Stimulated activated CD8-positive, alpha-beta memory T cell treated with anti-CD3 and anti-CD28 coated beads, Interleukin-4, amount 100 ng/mL, for 1 hour (primary cell): ENCODE measurements around the gene TNFAIP1.

Source experiments
- DNase-seq, 2 donors: peaks; one replicate each; pipeline ENCODE4 v3.0.0-alpha.2; 2020; ENCODE audit warnings: low read depth in 2 of 2, low spot score in 1 of 2

TNFAIP1 gene

DNA sequence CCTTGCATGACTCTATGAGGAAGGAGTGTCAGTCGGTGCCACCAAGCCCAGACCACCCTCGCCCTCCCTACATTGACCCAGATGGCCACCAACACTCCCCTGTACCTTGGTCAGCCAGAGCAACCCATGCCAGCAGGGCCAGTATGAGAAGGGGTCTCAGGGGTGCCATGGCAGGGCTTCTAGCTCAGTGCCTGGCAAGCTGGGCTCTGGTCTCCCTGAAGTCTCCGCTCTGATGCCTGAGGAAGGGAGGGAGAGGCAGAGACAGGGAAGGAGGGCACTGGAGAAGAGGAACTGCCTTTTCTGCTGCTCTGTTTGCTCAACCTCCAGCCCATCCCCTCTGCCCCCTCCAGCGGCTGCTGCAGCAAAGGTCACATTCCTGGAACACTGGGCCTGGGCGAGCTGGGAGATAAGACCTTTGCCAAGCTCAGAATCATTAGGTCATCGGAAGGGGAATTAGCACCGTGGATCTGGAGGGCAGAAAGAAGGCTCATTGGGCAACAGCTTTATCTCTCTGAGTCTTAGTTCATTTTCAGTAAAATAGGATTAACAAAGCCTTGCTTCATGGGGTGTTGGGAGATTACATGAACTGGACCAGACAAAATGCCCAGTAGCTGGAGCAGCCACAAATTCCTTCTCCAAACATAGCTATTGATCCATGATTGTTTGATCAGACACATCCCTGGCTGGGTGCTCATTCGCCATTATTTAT is 34.6 kb downstream of the TNFAIP1 start, which contains the start of gene VTN:
Gene VTN (minus strand): TSS at position 273 of the 709 bp plus-strand sequence. CDS start 104 bp downstream, at position 169.
- DNase-seq = no peak

DNA sequence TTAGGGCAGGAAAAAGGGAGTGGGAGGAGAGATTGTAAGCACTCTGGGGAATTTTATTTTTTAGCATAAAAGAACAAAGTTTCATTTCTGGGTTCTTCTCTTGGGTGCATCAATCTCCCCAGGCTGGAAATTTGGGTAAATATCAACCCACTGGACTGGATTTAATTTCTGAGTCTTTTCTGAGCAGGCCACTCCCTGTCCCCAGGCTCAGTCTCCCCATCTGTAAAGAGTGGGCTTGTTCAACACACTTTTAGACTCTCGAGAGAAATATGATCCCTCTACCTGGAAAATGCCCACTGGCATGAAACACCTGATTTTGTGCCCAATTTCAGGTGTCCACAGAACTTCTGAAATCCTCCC is 35.2 kb downstream of the TNFAIP1 start:
- no peak for DNase-seq

DNA sequence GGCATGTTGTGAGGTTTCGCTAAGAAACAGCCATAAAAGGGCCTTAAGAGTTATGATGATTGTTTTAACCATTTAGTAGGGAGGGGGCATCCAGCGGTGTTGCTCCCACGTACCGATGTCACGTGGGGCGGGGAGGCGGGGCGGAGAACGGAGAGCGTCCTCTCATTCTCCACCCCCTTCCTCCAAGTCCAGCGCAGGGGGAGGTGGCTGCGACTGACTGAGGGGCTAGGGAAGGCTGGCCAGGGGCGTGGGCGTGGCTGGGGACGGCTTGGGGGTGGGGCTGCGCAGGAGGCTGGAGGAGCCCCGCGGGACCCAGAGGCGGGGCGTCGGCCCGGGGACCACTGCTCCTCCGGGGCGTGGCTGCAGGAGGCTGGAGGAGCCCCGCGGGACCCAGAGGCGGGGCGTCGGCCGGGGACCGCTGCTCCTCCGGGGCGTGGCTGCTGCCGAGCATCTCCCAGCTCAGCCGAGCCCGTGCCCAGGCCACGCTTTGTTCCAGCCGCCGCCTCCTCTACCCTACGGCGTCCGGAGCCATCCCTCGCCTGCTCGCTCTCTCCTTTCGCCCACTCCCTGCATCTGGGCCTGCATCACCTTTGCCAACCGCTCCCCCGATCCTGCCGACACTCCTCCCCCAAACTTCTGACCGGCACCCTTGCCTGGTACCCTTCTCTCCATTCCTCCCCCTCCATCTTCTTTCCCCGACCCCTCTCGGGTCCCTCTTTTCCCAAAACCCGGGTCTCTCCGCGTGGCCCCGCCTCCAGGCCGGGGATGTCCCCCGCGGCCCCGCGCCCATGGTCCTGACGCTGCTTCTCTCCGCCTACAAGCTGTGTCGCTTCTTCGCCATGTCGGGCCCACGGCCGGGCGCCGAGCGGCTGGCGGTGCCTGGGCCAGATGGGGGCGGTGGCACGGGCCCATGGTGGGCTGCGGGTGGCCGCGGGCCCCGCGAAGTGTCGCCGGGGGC is 36.0 kb downstream of the TNFAIP1 start, which contains the start of gene SARM1:
Gene SARM1 (plus strand): TSS at position 450 of the 958 bp plus-strand sequence. CDS start 339 bp downstream, at position 789.
- peak; percentile 60 for DNase-seq

DNA sequence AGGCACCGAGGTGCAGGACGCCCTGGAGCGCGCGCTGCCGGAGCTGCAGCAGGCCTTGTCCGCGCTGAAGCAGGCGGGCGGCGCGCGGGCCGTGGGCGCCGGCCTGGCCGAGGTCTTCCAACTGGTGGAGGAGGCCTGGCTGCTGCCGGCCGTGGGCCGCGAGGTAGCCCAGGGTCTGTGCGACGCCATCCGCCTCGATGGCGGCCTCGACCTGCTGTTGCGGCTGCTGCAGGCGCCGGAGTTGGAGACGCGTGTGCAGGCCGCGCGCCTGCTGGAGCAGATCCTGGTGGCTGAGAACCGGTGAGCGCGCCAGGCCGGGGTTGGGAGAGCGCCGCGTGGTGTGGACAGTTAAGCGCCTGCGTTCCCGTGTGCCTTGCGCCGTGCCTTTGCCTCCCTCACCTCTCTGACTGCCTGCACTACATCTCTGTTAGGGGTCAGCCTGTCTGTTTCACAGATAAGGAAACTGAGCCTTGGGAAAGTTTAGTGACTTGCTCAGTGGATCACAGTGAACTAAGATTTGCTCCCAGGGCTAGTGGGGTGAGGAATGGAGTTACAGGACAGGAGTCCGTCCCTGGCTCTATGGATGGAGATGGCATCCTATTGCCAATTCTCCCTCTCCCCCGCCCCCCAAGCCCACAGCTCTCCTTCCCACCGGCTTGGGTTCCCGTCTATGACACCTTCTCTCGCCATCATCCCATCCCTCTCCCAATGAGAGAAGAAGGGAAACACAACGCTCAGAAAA is 36.8 kb downstream of the TNFAIP1 start:
- no peak for DNase-seq

DNA sequence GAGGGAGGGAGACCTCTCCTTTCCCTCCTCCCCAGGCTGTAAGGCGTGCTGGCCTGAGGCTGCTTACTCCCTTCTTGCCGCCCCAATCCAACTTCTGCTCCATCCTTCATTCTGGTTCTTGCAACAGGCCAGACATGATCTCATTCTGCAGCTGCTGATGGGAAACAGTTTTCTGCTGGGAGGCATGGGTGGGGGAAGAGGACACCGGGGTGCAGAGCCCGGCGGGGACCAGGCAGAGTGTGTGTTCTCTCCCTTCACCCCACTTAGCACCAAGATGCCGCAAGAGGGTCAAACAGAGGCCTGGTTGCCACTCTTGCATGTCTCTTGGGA is 37.3 kb downstream of the TNFAIP1 start:
- DNase-seq = no peak

DNA sequence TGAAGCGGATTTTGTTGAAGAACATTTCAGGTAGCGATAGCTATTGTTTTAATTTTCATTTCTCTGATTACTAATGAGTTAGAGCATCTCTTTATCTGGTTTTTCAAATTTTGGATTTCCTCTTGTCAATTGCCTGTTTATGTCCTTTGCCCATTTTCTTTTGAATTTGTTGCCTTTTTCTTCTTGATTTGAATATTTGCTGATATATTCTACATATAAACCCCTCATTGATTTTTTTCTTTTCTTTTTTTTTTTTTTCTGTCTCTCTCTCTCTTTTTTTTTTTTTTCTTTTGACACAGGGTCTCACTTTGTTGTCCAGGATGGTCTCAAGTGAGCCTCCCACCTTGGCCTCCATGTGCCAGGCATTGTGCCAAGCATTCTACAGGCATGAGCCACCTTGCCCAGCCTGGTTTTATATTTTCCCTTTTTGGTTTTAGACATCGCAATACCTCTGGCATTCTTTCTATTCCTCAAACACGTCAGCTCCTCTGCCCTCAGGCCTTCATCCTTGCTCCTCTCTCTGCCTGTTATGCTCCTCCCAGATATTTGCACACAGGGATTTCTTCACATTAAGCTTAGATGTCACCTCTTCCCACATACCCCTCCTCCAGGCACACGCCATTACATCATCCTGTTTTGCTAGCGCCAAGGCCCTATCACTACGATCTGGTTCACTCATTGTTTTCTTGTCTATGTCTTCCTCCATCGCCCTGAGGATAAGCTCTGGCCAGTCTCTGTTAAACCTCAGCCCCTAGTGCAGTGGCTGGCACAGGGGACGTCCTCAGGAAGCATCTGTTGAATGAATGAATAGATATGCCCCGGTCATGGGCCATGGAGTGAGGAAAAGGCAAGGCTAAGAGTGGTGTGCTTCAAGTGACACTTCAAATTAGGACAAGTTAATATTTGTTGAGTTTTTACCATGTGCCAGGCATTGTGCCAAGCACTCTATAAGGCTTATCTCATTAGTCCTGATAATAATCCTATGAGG is 44.5 kb downstream of the TNFAIP1 start:
- DNase-seq = no peak

DNA sequence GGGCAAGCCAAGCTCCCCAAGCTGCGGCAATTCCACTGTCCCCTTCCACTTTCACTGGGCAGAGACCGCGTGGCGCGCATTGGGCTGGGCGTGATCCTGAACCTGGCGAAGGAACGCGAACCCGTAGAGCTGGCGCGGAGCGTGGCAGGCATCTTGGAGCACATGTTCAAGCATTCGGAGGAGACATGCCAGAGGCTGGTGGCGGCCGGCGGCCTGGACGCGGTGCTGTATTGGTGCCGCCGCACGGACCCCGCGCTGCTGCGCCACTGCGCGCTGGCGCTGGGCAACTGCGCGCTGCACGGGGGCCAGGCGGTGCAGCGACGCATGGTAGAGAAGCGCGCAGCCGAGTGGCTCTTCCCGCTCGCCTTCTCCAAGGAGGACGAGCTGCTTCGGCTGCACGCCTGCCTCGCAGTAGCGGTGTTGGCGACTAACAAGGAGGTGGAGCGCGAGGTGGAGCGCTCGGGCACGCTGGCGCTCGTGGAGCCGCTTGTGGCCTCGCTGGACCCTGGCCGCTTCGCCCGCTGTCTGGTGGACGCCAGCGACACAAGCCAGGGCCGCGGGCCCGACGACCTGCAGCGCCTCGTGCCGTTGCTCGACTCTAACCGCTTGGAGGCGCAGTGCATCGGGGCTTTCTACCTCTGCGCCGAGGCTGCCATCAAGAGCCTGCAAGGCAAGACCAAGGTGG is 45.7 kb downstream of the TNFAIP1 start:
- no peak for DNase-seq

DNA sequence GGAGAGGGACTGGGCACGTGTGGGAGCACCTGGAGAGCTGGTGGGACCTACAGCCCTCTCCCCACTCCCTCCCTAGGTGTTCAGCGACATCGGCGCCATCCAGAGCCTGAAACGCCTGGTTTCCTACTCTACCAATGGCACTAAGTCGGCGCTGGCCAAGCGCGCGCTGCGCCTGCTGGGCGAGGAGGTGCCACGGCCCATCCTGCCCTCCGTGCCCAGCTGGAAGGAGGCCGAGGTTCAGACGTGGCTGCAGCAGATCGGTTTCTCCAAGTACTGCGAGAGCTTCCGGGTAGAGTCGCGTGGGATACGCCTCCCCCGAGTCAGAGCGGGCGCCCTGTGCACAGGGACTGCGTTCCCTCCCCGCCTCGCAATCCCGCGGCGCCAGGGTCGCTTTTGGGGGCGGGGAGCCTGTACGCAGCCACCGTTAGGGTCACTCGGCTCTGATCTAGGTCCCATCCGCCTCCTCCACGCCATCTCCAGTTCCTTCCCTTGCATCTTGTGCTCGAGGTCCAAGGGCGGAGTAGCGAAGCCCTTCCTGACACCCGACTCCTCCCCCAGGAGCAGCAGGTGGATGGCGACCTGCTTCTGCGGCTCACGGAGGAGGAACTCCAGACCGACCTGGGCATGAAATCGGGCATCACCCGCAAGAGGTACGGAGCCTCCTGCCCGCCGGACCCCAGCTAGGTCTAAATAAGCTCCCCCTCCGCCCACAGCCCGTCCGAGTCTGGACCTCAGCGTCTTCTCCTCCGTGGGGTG is 48.9 kb downstream of the TNFAIP1 start:
- DNase-seq = peak in 1 of 2 donors; percentile 38

DNA sequence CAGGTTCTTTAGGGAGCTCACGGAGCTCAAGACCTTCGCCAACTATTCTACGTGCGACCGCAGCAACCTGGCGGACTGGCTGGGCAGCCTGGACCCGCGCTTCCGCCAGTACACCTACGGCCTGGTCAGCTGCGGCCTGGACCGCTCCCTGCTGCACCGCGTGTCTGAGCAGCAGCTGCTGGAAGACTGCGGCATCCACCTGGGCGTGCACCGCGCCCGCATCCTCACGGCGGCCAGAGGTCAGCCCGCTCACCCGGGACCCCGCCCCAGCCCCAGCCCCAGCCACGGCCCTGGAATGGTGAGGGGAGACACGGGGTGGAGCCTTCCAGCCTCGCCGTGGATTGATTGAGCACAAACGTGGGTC is 49.5 kb downstream of the TNFAIP1 start:
- no peak for DNase-seq

DNA sequence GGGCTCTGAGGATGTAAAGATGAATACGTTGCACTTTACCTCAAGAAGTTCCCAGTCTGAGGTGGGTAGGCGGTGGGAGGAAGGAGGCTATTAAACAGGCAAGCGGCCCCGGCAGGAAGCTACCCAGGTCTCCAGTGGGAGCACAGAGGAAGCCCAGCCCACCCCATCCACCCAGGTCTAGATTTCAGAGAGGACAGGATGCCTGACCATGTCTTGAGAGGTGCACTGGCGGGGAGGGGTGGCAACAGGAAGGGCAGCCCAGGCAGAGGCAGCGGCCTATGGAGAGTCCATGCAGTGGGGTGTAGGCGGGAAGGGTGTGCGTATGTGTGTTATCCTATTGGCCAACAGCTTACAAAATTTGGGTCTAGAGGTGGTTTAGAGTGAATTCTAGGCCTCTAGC is 49.8 kb downstream of the TNFAIP1 start:
- no peak for DNase-seq

DNA sequence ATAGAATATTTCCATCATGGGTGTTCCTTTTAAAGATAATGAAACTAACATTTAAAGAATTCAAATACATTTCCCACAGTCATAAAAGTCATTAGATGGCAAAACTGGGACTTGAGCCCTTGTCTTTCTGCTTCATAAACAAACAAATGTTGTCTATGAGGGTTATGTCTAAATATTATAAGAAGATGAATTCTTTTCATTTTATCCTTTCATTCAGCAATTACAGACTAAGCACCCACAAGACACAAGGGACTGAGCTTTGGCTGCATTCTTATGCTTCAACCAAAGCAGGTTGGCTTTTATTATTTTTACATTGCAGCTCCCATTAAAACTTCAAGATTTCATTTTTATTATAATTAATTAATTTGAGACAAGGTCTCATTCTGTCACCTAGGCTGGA is 50.8 kb downstream of the TNFAIP1 start:
- DNase-seq = no peak

DNA sequence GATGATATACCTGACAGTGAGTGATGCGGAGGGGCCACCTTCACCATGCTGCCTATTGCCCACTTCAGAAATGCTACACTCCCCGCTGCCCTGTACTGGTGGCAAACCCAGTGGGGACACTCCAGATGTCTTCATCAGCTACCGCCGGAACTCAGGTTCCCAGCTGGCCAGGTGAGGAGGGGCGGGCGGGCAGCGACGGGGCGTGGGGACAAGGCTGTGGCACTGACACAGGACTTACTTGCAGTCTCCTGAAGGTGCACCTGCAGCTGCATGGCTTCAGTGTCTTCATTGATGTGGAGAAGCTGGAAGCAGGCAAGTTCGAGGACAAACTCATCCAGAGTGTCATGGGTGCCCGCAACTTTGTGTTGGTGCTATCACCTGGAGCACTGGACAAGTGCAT is 52.5 kb downstream of the TNFAIP1 start:
- no peak for DNase-seq

DNA sequence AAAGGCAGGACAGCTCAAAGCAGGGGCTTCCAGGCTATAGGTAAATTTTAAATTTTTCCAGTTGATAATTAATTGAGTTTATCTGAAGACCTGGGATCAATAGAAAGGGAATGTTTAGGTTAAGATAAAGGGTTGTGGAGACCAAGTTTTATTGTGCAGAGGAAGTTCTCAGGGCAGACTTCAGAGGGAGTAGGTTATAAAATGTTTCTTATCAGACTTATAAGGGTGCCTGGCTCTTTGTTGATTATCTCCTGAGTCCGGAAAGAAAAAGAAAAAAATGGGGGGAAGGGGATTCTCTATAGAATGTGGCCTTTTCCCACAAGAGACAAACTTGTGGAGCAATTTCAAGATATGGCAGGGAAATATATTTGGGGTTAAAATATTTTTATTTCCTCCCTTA is 54.6 kb downstream of the TNFAIP1 start:
- no peak for DNase-seq

DNA sequence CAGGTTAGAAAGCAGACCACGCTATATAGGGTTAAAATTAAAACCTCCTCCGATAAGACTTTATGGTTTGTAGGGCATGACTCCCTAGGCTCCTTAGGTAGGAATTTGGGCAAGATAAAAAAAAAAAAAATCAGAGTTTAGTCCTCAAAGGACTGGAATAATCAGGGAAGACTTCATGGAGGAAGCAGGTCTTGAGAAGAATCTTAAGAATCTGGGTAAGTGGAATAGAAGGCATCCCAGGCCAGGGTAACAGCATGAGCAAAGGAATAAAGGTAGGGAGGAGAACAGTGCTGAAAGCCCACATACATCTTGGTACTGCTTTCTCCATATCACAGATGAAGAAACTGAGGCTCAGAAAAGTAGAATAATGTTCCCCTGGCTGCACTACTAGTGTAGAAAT is 55.0 kb downstream of the TNFAIP1 start:
- DNase-seq = no peak

DNA sequence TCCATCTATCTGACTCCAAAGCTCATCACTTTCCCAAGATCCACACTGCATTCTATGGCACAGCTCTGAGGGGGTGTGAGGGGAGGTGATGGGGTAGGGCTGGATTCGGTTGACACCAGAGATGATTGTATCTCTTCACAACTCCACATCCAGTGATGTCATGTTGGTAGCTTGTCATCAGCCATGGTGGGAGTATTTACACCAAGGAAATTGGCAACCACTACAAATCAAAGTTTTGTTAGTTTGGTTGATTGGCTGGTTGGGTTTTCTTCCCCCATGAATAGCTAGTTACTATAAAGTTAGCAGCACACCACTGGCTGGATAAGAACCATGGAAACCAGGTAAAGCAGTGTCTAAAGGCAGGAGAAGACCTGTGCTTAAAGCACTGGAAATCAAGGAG is 55.4 kb downstream of the TNFAIP1 start:
- DNase-seq = no peak

DNA sequence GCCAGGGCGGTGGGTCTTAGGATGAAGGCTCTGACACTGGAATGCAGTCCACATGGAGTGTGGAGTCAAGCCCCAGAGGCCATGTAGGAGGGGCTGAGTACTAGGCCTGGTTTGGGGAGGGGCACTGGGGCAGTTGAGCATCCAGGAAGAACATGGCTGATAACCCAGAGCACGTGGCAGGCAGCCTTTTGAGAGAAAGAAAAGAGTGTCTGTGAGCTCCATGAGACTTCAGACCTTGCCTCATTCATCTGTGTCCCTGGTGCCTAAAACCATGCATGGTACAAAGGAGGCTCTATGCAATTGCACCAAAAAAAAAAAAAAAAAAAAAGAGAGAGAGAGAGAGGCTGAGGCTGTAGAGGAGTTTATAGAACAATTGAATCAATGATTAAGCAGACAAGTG is 55.8 kb downstream of the TNFAIP1 start:
- DNase-seq = no peak

DNA sequence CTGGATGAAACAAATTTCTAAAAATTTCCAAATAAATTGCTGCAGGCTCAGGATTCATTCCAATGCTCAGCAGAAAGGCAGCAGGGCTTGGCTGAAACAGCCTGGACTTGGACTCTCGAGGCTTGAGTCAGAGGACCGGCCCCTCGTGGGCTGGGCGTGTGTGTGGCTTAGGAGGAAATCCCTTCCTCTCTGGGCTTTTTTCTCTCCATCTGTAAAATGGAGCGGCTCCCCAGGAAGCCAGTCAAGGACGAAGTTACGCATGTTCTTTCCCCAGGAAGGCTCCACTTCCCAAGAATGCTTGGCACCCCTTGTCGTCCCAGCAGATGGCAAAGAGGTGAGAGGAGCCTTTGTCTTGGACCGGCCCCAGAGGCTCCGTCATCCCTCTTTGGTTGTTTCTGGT is 56.9 kb downstream of the TNFAIP1 start:
- no peak for DNase-seq

DNA sequence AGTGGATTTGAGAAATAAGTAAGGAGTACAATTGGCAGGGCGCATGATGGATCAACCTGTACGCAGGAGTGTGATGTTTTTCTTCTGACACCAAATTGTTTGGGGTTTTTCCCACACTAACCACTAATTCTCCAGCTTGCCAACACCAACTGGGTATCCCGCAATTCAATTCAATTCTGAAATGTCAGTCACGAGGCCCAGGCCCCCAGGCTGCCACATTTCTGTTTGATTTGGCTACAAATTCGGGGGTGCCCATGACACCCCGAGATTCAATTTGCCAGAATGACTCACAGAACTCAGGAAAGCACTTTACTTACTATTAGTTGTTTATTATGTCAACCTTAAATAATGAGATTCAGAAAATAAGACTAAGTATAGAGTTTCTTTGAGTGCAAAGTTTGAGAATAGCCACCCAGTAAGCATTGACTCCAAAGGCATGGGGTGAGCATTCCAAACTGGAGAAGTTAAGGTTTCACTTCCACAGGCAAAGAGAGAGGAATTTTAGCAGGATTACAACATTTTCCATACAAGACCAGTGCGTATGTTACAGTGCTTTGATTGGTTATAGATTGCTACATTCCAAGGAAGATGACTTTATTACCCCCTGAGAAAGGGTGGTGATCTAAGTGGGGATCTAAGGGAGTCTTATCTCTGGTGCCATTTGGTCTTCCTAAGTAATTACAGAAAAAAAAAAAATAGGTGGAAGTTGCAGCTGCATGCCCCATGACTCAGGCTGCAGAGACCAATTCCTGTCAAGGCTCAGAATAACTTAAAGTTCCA is 59.0 kb downstream of the TNFAIP1 start:
- no peak for DNase-seq
